ENCODE data around the gene PAX5. TPM values are rescaled to one million over a fixed set of nuclear protein-coding genes. Genes with fewer than 3 reads are reported as not detected.

Gene PAX5
- total RNA-seq, 1 donor from 2014 or later, result 0.25 TPM

DNA sequence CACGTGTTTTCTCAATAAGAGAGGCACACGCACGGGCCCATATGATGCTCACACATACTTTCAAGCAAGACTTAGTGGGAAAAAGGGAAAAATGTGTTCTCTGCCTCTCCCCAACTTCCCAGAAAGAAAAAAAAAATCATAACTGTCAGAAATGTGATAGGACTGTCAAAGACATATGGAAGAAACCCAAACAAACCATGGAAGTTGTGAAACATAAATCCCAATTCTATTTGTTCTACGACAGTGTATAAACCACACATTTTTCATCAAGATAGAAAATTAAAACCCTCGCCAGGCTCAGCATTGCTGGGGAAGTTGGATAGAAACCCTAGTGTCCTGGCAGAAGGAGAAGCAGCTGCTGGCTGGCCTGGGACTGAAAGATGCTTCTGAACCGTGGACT, 211.9 kb downstream of the PAX5 start:
- Histone ChIP-seq H3K36me3 (no peaks in the 10 kb centered on the region), H3K9me3 (no peaks in the 10 kb centered on the region), H3K4me3 (no peak overlapping the region), H3K4me1 (peaks cover 10% of the 10 kb centered on the region), H3K27ac (no peak overlapping the region), H3K27me3 (no peaks in the 10 kb centered on the region)
- no peak for DNase-seq (ENCODE audit: extremely low spot score in 2 of 2)
- TF ChIP-seq POLR2A (IDR thresholded peaks at IDR 0.05) (no peak), POLR2AphosphoS5 (IDR thresholded peaks at IDR 0.05; ENCODE audit: insufficient read depth in 1 of 2, low read depth in 1 of 2) (no peak)
- intact Hi-C loops (cut with DNase I), result no loop called here

DNA sequence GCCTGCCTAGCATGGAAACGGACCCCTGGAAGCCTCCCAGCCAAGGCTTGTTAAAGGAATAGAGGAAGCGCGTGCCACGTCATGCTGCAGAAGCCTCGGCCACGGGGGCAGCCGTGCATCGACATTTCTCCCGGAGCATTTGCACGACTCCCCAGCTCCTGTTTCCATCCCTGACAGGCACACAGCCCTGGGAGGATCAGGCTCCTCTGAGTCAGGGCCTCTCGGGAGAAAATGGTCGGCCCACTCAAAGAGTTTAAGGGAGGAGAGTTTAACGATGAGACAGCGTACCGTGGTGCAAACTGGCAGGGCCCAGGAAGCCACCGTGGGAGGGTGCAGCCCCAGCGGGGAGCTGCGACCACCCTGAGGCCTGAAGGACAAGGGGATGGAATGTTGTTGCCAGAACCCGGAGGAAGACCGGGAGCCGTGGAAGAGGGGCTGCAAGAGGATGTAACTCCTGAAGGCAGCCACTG, 213.6 kb downstream of the PAX5 start:
- DNase-seq (ENCODE audit: extremely low spot score in 2 of 2), result no peak

DNA sequence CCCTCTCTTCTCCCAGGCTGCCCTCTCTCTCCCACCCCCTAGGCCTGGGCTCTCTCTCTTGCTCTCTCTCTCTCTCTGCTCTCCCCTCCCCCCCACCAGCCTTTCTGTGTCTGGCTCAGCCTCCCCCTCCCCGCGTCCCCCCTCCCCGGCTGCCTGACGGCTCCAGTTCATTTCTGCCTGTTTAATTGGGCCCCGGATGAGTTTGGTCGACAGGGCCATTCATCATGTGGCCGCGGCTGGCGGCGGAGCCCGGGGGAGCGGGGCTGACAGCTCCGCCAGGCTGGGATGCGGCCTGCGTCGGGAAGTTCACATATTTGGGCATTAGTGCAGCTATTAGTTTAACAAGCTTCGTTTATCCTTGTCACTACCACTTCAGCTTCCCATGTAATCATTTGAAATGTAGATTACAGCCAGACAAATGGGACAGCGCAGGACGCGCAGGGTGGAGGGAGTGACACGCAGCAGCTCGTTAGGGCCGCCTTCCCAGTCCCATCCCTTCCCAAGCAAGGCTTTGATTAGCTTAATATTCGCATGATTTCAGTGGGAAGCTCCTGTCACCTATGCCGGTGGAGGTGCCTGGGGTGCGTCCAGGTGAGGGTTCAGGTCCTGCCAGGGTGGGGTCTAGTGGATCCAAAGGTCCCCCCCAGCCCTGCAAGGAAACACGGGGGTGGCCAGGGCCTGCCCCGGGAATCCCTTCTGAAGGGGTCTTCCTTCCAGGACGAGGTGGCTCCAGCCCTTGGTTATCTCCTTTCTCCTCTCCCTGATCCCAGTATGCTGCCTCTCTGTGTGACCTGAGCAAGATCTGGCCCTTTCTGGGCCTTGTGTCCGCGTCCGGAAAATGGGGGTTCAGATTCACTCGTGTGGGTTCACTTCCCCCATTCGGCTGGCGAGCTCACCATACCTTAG, 214.8 kb downstream of the PAX5 start:
- H3K27me3 ChIP-seq, result no peaks in the 10 kb centered on the region
- H3K9me3 ChIP-seq, result no peaks in the 10 kb centered on the region
- TF ChIP-seq, protein P1, sequence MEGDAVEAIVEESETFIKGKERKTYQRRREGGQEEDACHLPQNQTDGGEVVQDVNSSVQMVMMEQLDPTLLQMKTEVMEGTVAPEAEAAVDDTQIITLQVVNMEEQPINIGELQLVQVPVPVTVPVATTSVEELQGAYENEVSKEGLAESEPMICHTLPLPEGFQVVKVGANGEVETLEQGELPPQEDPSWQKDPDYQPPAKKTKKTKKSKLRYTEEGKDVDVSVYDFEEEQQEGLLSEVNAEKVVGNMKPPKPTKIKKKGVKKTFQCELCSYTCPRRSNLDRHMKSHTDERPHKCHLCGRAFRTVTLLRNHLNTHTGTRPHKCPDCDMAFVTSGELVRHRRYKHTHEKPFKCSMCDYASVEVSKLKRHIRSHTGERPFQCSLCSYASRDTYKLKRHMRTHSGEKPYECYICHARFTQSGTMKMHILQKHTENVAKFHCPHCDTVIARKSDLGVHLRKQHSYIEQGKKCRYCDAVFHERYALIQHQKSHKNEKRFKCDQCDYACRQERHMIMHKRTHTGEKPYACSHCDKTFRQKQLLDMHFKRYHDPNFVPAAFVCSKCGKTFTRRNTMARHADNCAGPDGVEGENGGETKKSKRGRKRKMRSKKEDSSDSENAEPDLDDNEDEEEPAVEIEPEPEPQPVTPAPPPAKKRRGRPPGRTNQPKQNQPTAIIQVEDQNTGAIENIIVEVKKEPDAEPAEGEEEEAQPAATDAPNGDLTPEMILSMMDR (IDR thresholded peaks at IDR 0.05), result no peak
- no peak for TF ChIP-seq POLR2AphosphoS5 (IDR thresholded peaks at IDR 0.05; ENCODE audit: insufficient read depth in 1 of 2, low read depth in 1 of 2)
- TF ChIP-seq POLR2A (IDR thresholded peaks at IDR 0.05), result no peak
- DNase-seq (ENCODE audit: extremely low spot score in 2 of 2), result no peak
- peaks cover 10% of the 10 kb centered on the region for H3K4me1 ChIP-seq
- peak overlapping the region; percentile 34 to 46 for H3K4me3 ChIP-seq
- H3K36me3 ChIP-seq, result no peaks in the 10 kb centered on the region
- intact Hi-C loops (cut with DNase I), result no loop called here
- no peak overlapping the region for H3K27ac ChIP-seq

More for the DNA sequence above, 213.6 kb downstream of the PAX5 start:
- Histone ChIP-seq H3K9me3 (no peaks in the 10 kb centered on the region), H3K4me1 (peaks cover 10% of the 10 kb centered on the region), H3K27me3 (no peaks in the 10 kb centered on the region), H3K27ac (no peak overlapping the region), H3K36me3 (no peaks in the 10 kb centered on the region), H3K4me3 (no peak overlapping the region)
- TF ChIP-seq, protein P1 (IDR thresholded peaks at IDR 0.05), result no peak
- TF ChIP-seq POLR2A (IDR thresholded peaks at IDR 0.05) (no peak), POLR2AphosphoS5 (IDR thresholded peaks at IDR 0.05; ENCODE audit: insufficient read depth in 1 of 2, low read depth in 1 of 2) (no peak)
- intact Hi-C loops (cut with DNase I), result no loop called here

DNA sequence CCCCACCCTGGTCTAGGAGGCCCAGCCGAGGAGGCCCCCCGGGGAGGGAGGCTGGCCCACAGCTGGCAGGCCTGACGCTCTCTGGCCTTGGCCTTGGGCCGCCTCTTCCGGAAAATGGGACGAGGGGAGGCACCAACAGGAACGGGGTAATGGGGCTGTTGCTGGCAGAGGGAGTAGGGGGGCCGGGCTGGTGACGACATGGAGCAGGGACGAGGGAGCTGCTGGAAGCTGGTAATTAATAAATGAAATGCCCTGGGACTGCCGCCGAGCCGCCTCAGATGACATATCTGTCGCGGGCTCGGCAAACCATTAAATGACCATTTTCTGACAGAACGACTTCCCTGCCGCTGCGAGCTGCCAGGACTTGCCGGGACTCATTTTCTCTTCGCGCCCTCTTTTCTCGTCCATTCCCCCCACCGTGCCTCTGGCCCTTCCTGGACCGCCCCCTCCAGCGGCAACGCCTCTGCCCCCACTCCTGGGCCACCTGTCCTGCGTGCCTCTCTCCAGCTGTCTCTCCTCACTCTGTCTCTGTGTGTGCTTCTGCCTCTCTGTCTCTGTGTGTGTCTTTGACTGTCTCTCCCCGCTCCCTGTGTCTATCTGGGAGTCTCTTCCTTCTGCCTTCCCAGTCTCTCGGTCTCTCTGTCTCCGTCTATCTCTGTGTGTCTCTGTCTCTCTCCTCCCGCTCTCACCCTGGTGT, 215.7 kb downstream of the PAX5 start:
- Histone ChIP-seq H3K4me3 (peak overlapping the region; percentile 34 to 46), H3K27me3 (no peaks in the 10 kb centered on the region)
- TF ChIP-seq POLR2A (IDR thresholded peaks at IDR 0.05) (no peak), POLR2AphosphoS5 (IDR thresholded peaks at IDR 0.05; ENCODE audit: insufficient read depth in 1 of 2, low read depth in 1 of 2) (no peak)
- TF ChIP-seq, protein P1 (IDR thresholded peaks at IDR 0.05), result no peak

DNA sequence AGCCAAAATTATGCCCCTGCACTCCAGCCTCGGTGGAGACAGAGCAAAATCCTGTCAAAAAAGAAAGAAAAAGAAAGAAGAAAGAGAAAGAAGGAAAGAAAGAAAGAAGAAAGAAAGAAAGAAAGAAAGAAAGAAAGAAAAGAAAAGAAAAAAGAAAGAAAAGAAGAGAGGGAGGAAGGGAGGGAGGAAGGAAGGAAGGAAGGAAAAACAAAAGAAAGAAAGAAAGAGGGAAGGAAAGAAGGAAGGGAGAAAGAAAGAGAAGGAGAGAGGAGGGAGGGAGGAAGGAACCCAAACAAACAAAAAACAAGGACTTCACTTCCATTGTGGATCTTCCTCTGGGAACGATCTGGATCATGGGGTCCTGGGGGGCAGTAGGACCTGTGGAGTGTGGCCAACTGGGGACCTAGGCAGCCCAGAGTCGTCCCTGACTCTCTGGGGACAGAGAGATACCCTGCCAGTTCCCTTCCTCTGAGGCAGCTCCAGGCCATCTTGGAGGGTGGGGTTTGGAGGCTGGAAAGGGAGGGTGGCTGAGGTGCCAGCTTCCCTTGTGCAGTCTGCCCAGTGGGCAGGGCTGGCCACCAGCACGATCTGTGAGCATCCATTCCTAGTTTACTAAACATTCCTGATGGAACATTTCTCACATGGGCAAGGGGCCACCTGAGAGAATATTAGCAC, 216.8 kb downstream of the PAX5 start:
- H3K4me1 ChIP-seq, result peaks cover 10% of the 10 kb centered on the region
- no peaks in the 10 kb centered on the region for H3K9me3 ChIP-seq
- no peaks in the 10 kb centered on the region for H3K27me3 ChIP-seq
- no peak overlapping the region for H3K4me3 ChIP-seq
- no peak overlapping the region for H3K27ac ChIP-seq
- H3K36me3 ChIP-seq, result no peaks in the 10 kb centered on the region
- no peak for DNase-seq (ENCODE audit: extremely low spot score in 2 of 2)
- intact Hi-C loops (cut with DNase I), result no loop called here
- TF ChIP-seq, protein P1 (IDR thresholded peaks at IDR 0.05), result no peak
- TF ChIP-seq POLR2A (IDR thresholded peaks at IDR 0.05) (no peak), POLR2AphosphoS5 (IDR thresholded peaks at IDR 0.05; ENCODE audit: insufficient read depth in 1 of 2, low read depth in 1 of 2) (no peak)

More for the DNA sequence above, 215.7 kb downstream of the PAX5 start:
- Histone ChIP-seq H3K9me3 (no peaks in the 10 kb centered on the region), H3K4me1 (peaks cover 10% of the 10 kb centered on the region), H3K27ac (no peak overlapping the region), H3K36me3 (no peaks in the 10 kb centered on the region)
- intact Hi-C loops (cut with DNase I), result no loop called here
- DNase-seq (ENCODE audit: extremely low spot score in 2 of 2), result no peak
